ENCODE results near the gene CDPF1. TPM values are rescaled to one million over a fixed set of nuclear protein-coding genes. Genes with fewer than 3 reads are reported as not detected.

The CDPF1 gene
- total and polyA plus RNA-seq, 2 of the 13 experiments (the other 11 are each of a cell fraction or from before 2014, with no cell fraction given) = 5.2 to 8.1 TPM

DNA sequence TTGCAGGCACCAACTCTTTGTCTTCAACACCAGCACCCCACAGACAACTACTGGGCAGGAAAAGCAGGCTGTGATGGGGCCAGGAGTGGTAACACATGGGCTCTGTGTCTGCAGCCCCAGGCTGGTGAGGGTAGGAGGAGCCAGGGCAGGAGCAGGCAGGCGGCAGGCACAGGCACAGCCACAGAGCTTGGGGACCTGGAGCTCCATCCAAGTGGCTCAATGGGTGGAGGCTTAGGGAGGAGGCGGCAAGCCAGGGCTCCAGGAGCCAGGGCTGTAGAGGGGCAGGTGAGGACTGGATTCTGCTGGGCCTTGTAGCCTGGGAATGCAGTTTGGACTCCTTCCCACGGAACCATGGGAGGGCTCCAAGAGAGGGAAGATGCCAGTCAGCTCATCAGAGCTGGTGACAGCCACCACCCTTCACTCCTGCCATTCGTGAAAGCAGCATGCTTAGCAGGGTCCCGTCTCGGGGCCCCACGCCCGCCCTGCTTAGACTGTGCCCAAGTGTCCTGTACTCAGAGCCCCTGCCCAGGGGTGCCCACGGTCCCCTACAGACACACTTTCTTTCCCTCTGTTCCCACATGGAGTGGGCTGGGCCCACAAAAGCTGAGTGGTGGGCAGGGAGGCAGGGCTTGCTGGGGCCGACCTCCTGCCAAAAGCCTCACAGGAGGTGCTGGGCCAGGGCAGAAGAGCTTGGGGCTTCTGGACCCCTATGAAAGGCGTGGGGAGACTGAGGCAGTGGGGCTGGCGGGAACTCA is 30.1 kb upstream of the CDPF1 start:
- Histone ChIP-seq H3K4me3 (replicated peaks in 1 of 3; ENCODE audit: insufficient read depth in 1 of 3, low read depth in 2 of 3, low read length in 3 of 3) (no peak overlapping the region), H3K27ac (ENCODE audit: extremely low read length, insufficient read depth, low read length) (no peak overlapping the region), H3K36me3 (replicated peaks in 1 of 2; ENCODE audit: control insufficient read depth in 1 of 2, insufficient read depth in 2 of 2, low read length in 2 of 2) (peaks cover 62 to 93% of the 10 kb centered on the region in 2 experiments), H4K20me1 (ENCODE audit: insufficient read depth, low read length) (peaks cover 7% of the 10 kb centered on the region), H2AFZ (ENCODE audit: low read length) (no peak overlapping the region), H3K9ac (ENCODE audit: insufficient read depth, low read depth, low read length) (no peak overlapping the region), H3K9me3 (ENCODE audit: low read length) (no peaks in the 10 kb centered on the region), H3K79me2 (ENCODE audit: insufficient read depth, low read length) (no peaks in the 10 kb centered on the region), H3K4me1 (ENCODE audit: insufficient read depth, low read length) (no peaks in the 10 kb centered on the region), H3K4me2 (ENCODE audit: low read depth, low read length) (no peak overlapping the region), H3K27me3 (ENCODE audit: control insufficient read depth in 1 of 2, insufficient read depth in 2 of 2, low read length in 2 of 2) (no peaks in the 10 kb centered on the region)
- intact Hi-C loops (cut with micrococcal nuclease; ENCODE audit: unreplicated experiment) (no loop called here), in situ Hi-C loops (cut with HindIII; ENCODE audit: extremely low pct_ligation_motif_present, low pct_unique_long_range_greater_than_20kb) (no loop called here)
- FAIRE-seq (no peak), ATAC-seq (no peak), DNase-seq (ENCODE audit: low spot score) (no peak)
- 100% methylated on average over 6 of the region's 12 CpGs for WGBS (ENCODE audit: low lambda C conversion rate)
- BruUV-seq (replicated peaks) = no TSS peak
- CTCF ChIA-PET (ENCODE audit: low intra/inter-chr PET ratio, low total read pairs) = no interaction called here
- TF ChIP-seq NPAS2 (CRISPR knock-in tag; IDR thresholded peaks at IDR 0.05; ENCODE audit: borderline replicate concordance) (no peak), ZBTB8A (CRISPR knock-in tag; IDR thresholded peaks at IDR 0.05; ENCODE audit: borderline replicate concordance, low read depth) (no peak), SOX5 (CRISPR knock-in tag; IDR thresholded peaks at IDR 0.05; ENCODE audit: borderline replicate concordance) (no peak), LCORL (IDR thresholded peaks at IDR 0.05) (no peak), LCORL (CRISPR knock-in tag; IDR thresholded peaks at IDR 0.05) (no peak), SYNCRIP (IDR thresholded peaks at IDR 0.05; ENCODE audit: insufficient read depth, low read depth, low read length) (no peak), ZNF282 (IDR thresholded peaks at IDR 0.05; ENCODE audit: partially characterized antibody) (no peak), AGO2 (optimal IDR thresholded peaks at IDR 0.05; ENCODE audit: low read depth, low read length) (peak; percentile 78), RBFOX2 (IDR thresholded peaks at IDR 0.05; ENCODE audit: low read depth, low read length) (0 out of 2 replicates have a peak, but pooled peaks have one; percentile 43), GFI1 (CRISPR knock-in tag; IDR thresholded peaks at IDR 0.05; ENCODE audit: borderline replicate concordance) (no peak), ZNF816 (CRISPR knock-in tag; IDR thresholded peaks at IDR 0.05; ENCODE audit: borderline replicate concordance) (no peak), SALL2 (CRISPR knock-in tag; IDR thresholded peaks at IDR 0.05) (no peak), ATF1 (CRISPR knock-in tag; IDR thresholded peaks at IDR 0.05) (no peak), GABPB1 (CRISPR knock-in tag; IDR thresholded peaks at IDR 0.05) (no peak), ZNF737 (CRISPR knock-in tag; IDR thresholded peaks at IDR 0.05; ENCODE audit: borderline replicate concordance) (no peak), THYN1 (CRISPR knock-in tag; IDR thresholded peaks at IDR 0.05; ENCODE audit: borderline replicate concordance, low read depth) (no peak), MED8 (CRISPR knock-in tag; IDR thresholded peaks at IDR 0.05; ENCODE audit: insufficient replicate concordance) (no peak)
- POLR2A ChIA-PET = interaction anchor here (0.5 to 6.2 kb wide), 4 partner anchors 10 to 180 kb away, joined by 3 to 41 read pairs (median 3); partner anchors contain the start of gene TTC38

Measured in HepG2 (cell line).